GM18511 (cell line): Measurements from ENCODE around the gene TARP.

ENCODE experiments used
- ATAC-seq: cut with Tn5 transposase; IDR thresholded peaks from one replicate; pipeline ENCODE4 v1.9.1; 2021; ENCODE audit warnings: mild to moderate bottlenecking, moderate library complexity; ENCODE audit not compliant: unreplicated experiment

Gene TARP

GRCh38 chr7:38222481-38223096 is 50.8 kb downstream of the TARP start:
- ATAC-seq = peak; percentile 71

- ATAC-seq = no peak
Measured at GRCh38 chr7:38220452-38220851, 53.0 kb downstream of the TARP start.

- ATAC-seq = no peak
Measured at GRCh38 chr7:38217672-38218071, 55.8 kb downstream of the TARP start.

DNA sequence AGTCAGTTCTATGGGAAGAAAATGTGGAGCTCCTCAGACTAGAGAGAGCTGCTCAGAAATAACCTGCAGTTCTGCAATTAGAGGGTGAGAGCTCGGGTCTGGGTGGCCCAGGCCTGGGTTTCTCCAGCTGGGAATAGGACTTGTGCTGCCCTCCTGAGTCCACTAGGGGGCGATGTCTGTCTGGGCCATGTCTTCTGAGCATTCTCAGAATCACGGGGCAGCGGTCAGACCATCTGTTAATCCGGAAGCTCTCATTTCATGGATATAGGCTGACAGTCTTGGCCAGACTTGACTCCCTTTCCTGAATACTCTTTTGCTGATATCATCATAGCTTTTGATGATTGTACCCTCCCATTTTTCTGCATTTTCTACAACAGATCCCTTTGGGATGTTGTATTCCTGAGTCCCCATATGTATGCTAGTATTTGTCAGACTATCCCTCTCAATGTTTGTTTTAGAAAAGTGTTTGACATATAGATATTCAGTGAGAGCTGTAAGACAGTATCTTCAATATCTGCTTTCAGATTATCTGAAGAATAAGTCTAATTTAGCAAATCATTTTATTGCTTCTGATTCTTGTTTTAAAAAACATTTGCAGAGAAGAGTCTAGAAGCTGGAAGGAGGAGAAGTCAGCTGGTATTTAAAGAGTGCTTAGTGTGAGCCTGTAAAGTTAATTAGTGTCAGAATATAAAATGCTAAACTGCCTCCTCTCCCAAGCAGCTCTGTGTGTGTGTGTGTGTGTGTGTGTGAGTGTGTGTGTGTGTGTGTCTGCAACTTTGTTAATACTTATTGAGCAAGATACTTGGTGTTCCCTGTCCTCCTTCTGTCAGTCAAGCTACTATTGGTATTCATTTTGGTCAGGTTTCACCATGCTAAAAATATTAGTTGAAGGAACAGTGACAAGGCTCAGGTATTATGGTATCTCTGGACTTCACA is 57.4 kb downstream of the TARP start:
- peak; percentile 93 for ATAC-seq

- ATAC-seq = no peak
Measured at GRCh38 chr7:38215115-38215514, 58.3 kb downstream of the TARP start.

DNA sequence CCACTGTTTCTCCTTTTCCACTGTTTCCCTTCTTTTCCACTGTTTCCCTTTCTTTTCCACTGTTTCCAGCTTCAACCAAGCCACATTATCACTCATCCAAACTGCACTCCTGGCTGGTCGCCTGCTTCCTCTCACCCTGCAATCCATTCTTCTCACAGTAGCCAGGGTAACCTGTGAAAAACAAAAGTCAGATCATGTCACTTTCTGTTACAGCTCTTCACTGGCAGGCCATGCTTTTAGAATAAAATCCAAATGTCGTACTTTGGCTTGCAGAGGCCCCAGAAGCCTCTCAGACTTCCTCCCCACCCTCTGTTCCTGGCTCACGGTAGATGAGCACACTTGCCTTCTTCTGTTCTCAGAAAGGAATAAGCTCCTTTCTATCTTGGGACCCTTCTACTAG is 61.5 kb downstream of the TARP start:
- no peak for ATAC-seq

DNA sequence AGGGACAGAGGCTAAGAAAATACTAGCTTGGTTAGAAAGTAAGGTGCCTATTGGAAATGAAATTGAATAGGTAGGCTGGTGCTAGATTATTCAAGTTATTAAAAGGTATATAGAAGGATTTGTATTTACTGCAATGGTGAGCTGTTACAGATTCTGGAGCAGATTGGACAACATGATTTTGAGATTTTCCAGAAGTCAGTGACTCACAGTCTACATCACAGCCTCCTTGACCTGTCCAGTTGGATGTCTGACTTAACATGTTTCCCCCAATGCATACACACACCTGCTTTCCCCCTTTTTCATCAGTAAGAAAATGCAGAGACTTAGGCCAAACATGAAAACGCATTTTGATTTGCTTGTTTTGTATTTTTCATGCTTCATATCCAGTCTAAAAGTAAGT is 62.0 kb downstream of the TARP start:
- ATAC-seq = no peak
